ENCODE measurements around the gene RBMS3. TPM values are rescaled to one million over a fixed set of nuclear protein-coding genes. Genes with fewer than 3 reads are reported as not detected.

The RBMS3 gene
- total RNA-seq, 1 donor from 2014 or later, result 33.0 TPM

GRCh38 chr3:29481249-29481648 lies 200.4 kb downstream of the RBMS3 start:
- H3K27ac ChIP-seq (ENCODE audit: low read depth, low read length), result no peak overlapping the region
- no peaks in the 10 kb centered on the region for H3K4me1 ChIP-seq (ENCODE audit: insufficient read depth, low read length)
- no peak overlapping the region for H3K4me3 ChIP-seq (ENCODE audit: insufficient read depth, low read depth, low read length)
- H2AFZ ChIP-seq (ENCODE audit: low read depth, low read length), result no peak overlapping the region
- no peaks in the 10 kb centered on the region for H3K9me3 ChIP-seq (ENCODE audit: insufficient read depth, low read depth, low read length)
- Mint-ChIP-seq H3K4me3 (ENCODE audit: unreplicated experiment) (no peak overlapping the region), H3K4me1 (ENCODE audit: low read depth, unreplicated experiment) (peaks cover 6% of the 10 kb centered on the region), H3K27ac (ENCODE audit: unreplicated experiment) (no peak overlapping the region), H3K9me3 (ENCODE audit: unreplicated experiment) (peaks cover 3% of the 10 kb centered on the region), H3K27me3 (ENCODE audit: low read depth, unreplicated experiment) (no peaks in the 10 kb centered on the region), H3K36me3 (ENCODE audit: low read depth, unreplicated experiment) (peaks cover 4% of the 10 kb centered on the region)
- H4K20me1 ChIP-seq (ENCODE audit: insufficient read depth, low read length), result peaks cover 5% of the 10 kb centered on the region
- no peak overlapping the region for H3K9ac ChIP-seq (ENCODE audit: low read length)
- H3K36me3 ChIP-seq (ENCODE audit: insufficient read depth, low read length), result no peaks in the 10 kb centered on the region
- TF ChIP-seq EZH2 (IDR thresholded peaks at IDR 0.05; ENCODE audit: insufficient read depth, low read length), result no peak
- TF ChIP-seq, protein P1, sequence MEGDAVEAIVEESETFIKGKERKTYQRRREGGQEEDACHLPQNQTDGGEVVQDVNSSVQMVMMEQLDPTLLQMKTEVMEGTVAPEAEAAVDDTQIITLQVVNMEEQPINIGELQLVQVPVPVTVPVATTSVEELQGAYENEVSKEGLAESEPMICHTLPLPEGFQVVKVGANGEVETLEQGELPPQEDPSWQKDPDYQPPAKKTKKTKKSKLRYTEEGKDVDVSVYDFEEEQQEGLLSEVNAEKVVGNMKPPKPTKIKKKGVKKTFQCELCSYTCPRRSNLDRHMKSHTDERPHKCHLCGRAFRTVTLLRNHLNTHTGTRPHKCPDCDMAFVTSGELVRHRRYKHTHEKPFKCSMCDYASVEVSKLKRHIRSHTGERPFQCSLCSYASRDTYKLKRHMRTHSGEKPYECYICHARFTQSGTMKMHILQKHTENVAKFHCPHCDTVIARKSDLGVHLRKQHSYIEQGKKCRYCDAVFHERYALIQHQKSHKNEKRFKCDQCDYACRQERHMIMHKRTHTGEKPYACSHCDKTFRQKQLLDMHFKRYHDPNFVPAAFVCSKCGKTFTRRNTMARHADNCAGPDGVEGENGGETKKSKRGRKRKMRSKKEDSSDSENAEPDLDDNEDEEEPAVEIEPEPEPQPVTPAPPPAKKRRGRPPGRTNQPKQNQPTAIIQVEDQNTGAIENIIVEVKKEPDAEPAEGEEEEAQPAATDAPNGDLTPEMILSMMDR (IDR thresholded peaks at IDR 0.05; ENCODE audit: insufficient read depth, low read depth, low read length), result no peak
- no peaks in the 10 kb centered on the region for H3K79me2 ChIP-seq (ENCODE audit: insufficient read depth, low read length)
- no peak overlapping the region for H3K4me2 ChIP-seq (ENCODE audit: low read length)
- DNase-seq (ENCODE audit: low read depth) (no peak), FAIRE-seq (peak; percentile 43)
- H3K27me3 ChIP-seq (ENCODE audit: insufficient read depth, low read length), result no peaks in the 10 kb centered on the region

- no peak overlapping the region for H3K27ac Mint-ChIP-seq (ENCODE audit: unreplicated experiment)
These were observed 201.3 kb downstream of the RBMS3 start for GRCh38 chr3:29481969-29482767.

More at GRCh38 chr3:29481969-29482767, 201.3 kb downstream of the RBMS3 start:
- peaks cover 4% of the 10 kb centered on the region for H3K36me3 Mint-ChIP-seq (ENCODE audit: low read depth, unreplicated experiment)
- no peaks in the 10 kb centered on the region for H3K36me3 ChIP-seq (ENCODE audit: insufficient read depth, low read length)
- no peak overlapping the region for H3K4me3 ChIP-seq (ENCODE audit: insufficient read depth, low read depth, low read length)
- no peaks in the 10 kb centered on the region for H3K9me3 ChIP-seq (ENCODE audit: insufficient read depth, low read depth, low read length)
- H3K9ac ChIP-seq (ENCODE audit: low read length), result no peak overlapping the region
- no peaks in the 10 kb centered on the region for H3K4me1 ChIP-seq (ENCODE audit: insufficient read depth, low read length)
- no peak overlapping the region for H3K27ac ChIP-seq (ENCODE audit: low read depth, low read length)
- H3K4me1 Mint-ChIP-seq (ENCODE audit: low read depth, unreplicated experiment), result peaks cover 4% of the 10 kb centered on the region
- no peak overlapping the region for H3K4me3 Mint-ChIP-seq (ENCODE audit: unreplicated experiment)
- H3K4me2 ChIP-seq (ENCODE audit: low read length), result no peak overlapping the region
- peaks cover 3% of the 10 kb centered on the region for H3K9me3 Mint-ChIP-seq (ENCODE audit: unreplicated experiment)
- DNase-seq (ENCODE audit: low read depth) (no peak), FAIRE-seq (no peak)
- no peaks in the 10 kb centered on the region for H3K27me3 ChIP-seq (ENCODE audit: insufficient read depth, low read length)
- H4K20me1 ChIP-seq (ENCODE audit: insufficient read depth, low read length), result peaks cover 5% of the 10 kb centered on the region
- no peak overlapping the region for H2AFZ ChIP-seq (ENCODE audit: low read depth, low read length)
- TF ChIP-seq, protein P1 (IDR thresholded peaks at IDR 0.05; ENCODE audit: insufficient read depth, low read depth, low read length), result no peak
- no peak for TF ChIP-seq EZH2 (IDR thresholded peaks at IDR 0.05; ENCODE audit: insufficient read depth, low read length)
- no peaks in the 10 kb centered on the region for H3K27me3 Mint-ChIP-seq (ENCODE audit: low read depth, unreplicated experiment)
- no peaks in the 10 kb centered on the region for H3K79me2 ChIP-seq (ENCODE audit: insufficient read depth, low read length)
